MG63 (cell line): ENCODE results near the gene ZYX. TPM values are rescaled to one million over a fixed set of nuclear protein-coding genes. Genes with fewer than 3 reads are reported as not detected.

Source experiments
- DNase-seq: peaks from one replicate; pipeline ENCODE4 v3.0.0-alpha.2; 2020
- H3K27me3 ChIP-seq: fragments of 250-450 bp; sonication (Bioruptor Pico); 2 replicates; pipeline ENCODE4 v1.5.1; 2020; ENCODE audit warnings: mild to moderate bottlenecking, moderate library complexity
- H3K36me3 ChIP-seq: fragments of 250-450 bp; sonication (Bioruptor Pico); 2 replicates; pipeline ENCODE4 v1.5.1; 2020; ENCODE audit warnings: mild to moderate bottlenecking, moderate library complexity
- H3K4me3 ChIP-seq: fragments of 250-450 bp; sonication (Bioruptor Pico); 2 replicates; pipeline ENCODE4 v1.5.1; 2020; ENCODE audit warnings: mild to moderate bottlenecking, moderate library complexity
- H3K9me3 ChIP-seq: fragments of 250-450 bp; sonication (Bioruptor Pico); 2 replicates; pipeline ENCODE4 v1.5.1; 2020; ENCODE audit warnings: mild to moderate bottlenecking, moderate library complexity
- total RNA-seq: library from RNA; depleted of rRNA; stranded (reverse); fragments of >200 nt; shearing (Covaris generic); gene quantifications from 2 replicates; pipeline ENCODE4 v1.2.3, GENCODE V29; 2014; ENCODE audit warnings: low replicate concordance; rRNA removed

ZYX gene
- 30.9 and 49.3 TPM in 2 replicates for total RNA-seq

- Histone ChIP-seq H3K9me3 (no peaks in the 10 kb centered on the region), H3K36me3 (peaks cover 26% of the 10 kb centered on the region), H3K27me3 (no peaks in the 10 kb centered on the region), H3K4me3 (peak within 1 kb of the TSS; percentile 81)
- peak; percentile 93 for DNase-seq
Observed at GRCh38 chr7:143380646-143381426, at the start of gene ZYX. ZYX (plus strand) TSS chr7:143381345; CDS start chr7:143381572, 227 bp downstream.

DNA sequence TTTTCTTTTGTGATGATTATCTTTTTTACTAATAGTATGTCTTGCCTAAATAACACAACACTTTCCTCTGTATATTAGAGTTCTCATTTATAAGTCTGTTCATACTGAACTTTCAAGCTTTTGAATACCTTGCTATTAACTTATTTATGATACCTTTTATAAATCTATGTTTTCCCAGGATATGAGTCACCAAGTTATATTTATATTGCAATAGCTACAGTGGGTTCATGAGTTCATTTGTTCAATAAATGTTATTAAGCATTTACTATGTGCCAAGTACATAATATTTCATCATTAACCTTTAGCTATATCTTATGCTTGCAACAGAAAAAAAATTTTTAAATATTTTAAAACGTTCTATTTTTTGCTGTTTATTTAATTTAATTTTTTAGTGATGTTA is 46.9 kb upstream of the ZYX start:
- no peaks in the 10 kb centered on the region for H3K9me3 ChIP-seq
- no peaks in the 10 kb centered on the region for H3K36me3 ChIP-seq
- no peak for DNase-seq
- no peaks in the 10 kb centered on the region for H3K27me3 ChIP-seq
- H3K4me3 ChIP-seq, result no peak overlapping the region

GRCh38 chr7:143337216-143337615 is 43.9 kb upstream of the ZYX start:
- Histone ChIP-seq H3K27me3 (no peaks in the 10 kb centered on the region), H3K36me3 (no peaks in the 10 kb centered on the region), H3K4me3 (no peak overlapping the region), H3K9me3 (no peaks in the 10 kb centered on the region)
- no peak for DNase-seq

GRCh38 chr7:143341842-143342241 is 39.3 kb upstream of the ZYX start:
- H3K9me3 ChIP-seq, result no peaks in the 10 kb centered on the region
- H3K4me3 ChIP-seq, result no peak overlapping the region
- H3K36me3 ChIP-seq, result no peaks in the 10 kb centered on the region
- DNase-seq, result no peak
- H3K27me3 ChIP-seq, result no peaks in the 10 kb centered on the region

GRCh38 chr7:143343596-143343995 is 37.5 kb upstream of the ZYX start:
- Histone ChIP-seq H3K4me3 (no peak overlapping the region), H3K36me3 (no peaks in the 10 kb centered on the region), H3K27me3 (no peaks in the 10 kb centered on the region), H3K9me3 (no peaks in the 10 kb centered on the region)
- no peak for DNase-seq

DNA sequence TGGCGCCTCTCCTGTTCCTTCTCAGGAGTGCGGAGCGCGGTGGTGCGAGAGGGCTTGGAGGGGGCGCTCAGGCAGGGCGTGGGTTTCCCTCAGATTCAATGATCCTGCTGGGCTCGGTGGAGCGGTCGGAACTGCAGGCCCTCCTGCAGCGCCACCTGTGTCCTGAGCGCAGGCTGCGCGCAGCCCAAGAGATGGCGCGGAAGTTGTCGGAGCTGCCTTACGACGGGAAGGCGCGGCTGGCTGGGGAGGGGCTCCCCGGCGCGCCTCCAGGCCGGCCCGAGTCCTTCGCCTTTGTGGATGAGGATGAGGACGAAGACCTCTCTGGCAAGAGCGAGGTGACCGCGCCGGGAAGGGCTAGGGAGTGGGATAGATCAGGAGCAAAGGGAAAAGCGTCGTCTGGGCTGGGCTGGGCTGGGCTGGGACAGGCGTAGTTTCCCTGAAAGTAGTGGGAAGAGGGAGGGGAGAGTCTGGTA is 35.7 kb upstream of the ZYX start:
- no peaks in the 10 kb centered on the region for H3K27me3 ChIP-seq
- no peaks in the 10 kb centered on the region for H3K9me3 ChIP-seq
- no peak for DNase-seq
- H3K4me3 ChIP-seq, result no peak overlapping the region
- no peaks in the 10 kb centered on the region for H3K36me3 ChIP-seq

GRCh38 chr7:143346018-143346417 is 35.1 kb upstream of the ZYX start:
- Histone ChIP-seq H3K9me3 (no peaks in the 10 kb centered on the region), H3K36me3 (no peaks in the 10 kb centered on the region), H3K4me3 (no peak overlapping the region), H3K27me3 (no peaks in the 10 kb centered on the region)
- DNase-seq, result no peak

DNA sequence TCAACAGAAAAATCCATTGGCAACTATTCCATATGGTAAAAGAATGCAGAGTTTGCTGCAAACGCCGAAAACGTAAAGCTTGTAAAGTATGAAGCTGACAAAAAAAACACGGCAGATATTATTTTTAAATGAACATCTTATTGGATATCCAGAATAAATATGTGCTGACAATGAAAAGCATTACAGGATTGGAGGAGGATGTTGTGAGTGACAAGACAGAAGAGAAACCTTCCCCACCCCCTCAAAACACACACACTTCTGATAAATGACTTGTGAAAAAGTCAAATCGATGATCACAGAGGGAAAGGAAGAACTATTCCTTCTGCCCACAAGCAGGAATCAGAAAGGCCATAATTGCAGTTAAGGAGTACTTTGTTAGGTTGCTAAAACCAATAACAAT is 33.2 kb upstream of the ZYX start:
- H3K27me3 ChIP-seq, result no peaks in the 10 kb centered on the region

DNA sequence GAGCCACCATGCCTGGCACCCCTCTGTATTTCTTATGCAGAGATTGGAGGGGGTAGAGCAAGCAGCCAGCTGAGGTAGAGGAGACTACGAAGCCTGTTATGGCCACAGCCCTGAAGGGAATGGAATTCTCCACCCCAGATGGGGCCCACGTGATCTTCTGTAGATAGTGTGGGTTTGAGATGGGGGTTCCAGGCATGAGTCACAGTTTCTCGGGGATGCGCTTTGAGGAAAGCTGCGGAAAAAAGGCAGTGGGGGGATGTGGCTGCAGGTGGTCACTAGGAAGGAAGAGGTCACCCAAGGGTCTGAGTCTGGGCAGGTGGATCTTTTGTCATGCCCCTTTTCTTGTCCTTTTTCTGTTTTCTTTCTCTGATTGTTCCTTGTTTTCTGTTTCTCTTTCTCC is 30.1 kb upstream of the ZYX start:
- H3K36me3 ChIP-seq, result no peaks in the 10 kb centered on the region
- no peak overlapping the region for H3K4me3 ChIP-seq
- DNase-seq, result no peak
- H3K27me3 ChIP-seq, result no peaks in the 10 kb centered on the region
- H3K9me3 ChIP-seq, result no peaks in the 10 kb centered on the region

More for the DNA sequence above, 33.2 kb upstream of the ZYX start:
- H3K36me3 ChIP-seq, result no peaks in the 10 kb centered on the region
- DNase-seq, result no peak
- no peak overlapping the region for H3K4me3 ChIP-seq
- H3K9me3 ChIP-seq, result no peaks in the 10 kb centered on the region

GRCh38 chr7:143351574-143351973 is 29.6 kb upstream of the ZYX start:
- H3K4me3 ChIP-seq, result no peak overlapping the region
- no peaks in the 10 kb centered on the region for H3K27me3 ChIP-seq
- no peaks in the 10 kb centered on the region for H3K36me3 ChIP-seq
- H3K9me3 ChIP-seq, result no peaks in the 10 kb centered on the region
- DNase-seq, result no peak

- no peaks in the 10 kb centered on the region for H3K27me3 ChIP-seq
- no peak for DNase-seq
- H3K36me3 ChIP-seq, result no peaks in the 10 kb centered on the region
- H3K9me3 ChIP-seq, result no peaks in the 10 kb centered on the region
- no peak overlapping the region for H3K4me3 ChIP-seq
Observed at GRCh38 chr7:143352531-143353002, 28.6 kb upstream of the ZYX start.

DNA sequence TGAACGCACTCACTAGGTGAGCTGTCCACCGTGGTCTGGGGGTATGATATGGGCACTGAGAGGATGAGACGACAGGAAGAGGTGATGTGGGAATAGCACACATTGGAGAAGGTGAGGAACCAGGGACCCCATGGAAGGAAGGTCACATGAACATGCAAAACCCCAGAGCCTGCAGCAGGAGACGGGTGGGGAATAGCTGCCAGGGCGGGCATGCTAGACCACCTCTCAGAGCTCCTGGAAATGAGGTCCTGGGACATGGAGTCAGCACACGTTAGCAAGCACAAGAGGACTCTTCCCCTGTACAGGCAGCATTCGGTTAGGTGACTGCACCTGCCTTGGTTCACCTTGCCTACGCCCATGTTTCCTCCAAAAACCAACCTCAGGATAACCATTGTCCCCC is 26.8 kb upstream of the ZYX start:
- H3K9me3 ChIP-seq, result no peaks in the 10 kb centered on the region
- no peaks in the 10 kb centered on the region for H3K36me3 ChIP-seq
- no peak for DNase-seq
- no peak overlapping the region for H3K4me3 ChIP-seq
- no peaks in the 10 kb centered on the region for H3K27me3 ChIP-seq

- no peak for DNase-seq
- Histone ChIP-seq H3K4me3 (no peak overlapping the region), H3K9me3 (no peaks in the 10 kb centered on the region), H3K36me3 (no peaks in the 10 kb centered on the region), H3K27me3 (no peaks in the 10 kb centered on the region)
Observed at GRCh38 chr7:143354965-143355364, 26.2 kb upstream of the ZYX start.

DNA sequence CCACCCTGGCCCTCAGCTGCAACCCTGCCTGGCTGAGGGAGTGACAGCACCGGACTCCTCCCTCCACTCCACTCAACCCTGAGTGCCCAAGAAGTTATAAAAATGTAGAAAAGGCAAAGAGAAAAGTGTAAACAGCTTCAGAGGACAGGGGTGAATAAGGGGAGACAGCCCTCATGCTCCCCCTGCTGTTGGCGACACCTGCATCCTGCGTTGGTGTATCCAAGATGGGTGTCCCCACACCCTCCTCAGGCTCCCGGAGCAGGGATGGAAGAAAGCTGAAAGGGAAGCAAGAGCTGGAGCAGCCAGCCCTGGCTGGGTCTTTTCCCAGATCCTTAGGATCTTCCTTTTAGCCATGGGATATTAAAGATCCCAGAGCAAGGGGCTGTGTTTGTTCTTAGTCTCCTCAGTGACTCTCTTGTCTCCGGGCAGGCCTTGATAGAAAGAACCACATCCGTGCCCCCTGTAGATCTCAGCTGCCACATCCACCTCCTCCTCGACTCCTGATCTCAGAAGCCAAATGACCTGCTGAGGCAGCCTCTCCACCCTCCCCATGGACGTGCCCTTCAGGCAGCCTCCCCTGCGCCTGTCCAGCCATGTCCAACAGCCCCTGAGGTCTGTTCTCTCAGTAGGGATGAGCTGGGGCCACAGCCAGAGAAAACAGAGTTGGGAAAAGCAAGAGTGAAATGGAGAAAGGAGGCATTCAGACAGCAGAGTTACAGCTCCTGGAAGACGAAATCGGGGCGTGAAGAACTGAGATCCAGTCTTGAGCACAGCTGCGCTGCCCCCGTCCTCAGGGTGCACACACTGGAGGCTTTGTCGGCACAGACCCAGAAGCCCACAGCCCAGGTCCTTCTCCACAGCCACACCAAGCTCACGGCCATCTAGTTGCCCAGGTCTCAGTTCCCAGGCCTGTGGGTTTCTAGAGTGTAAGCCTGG is 25.4 kb upstream of the ZYX start:
- no peaks in the 10 kb centered on the region for H3K9me3 ChIP-seq
- H3K36me3 ChIP-seq, result no peaks in the 10 kb centered on the region
- no peak overlapping the region for H3K4me3 ChIP-seq
- H3K27me3 ChIP-seq, result no peaks in the 10 kb centered on the region
- no peak for DNase-seq

DNA sequence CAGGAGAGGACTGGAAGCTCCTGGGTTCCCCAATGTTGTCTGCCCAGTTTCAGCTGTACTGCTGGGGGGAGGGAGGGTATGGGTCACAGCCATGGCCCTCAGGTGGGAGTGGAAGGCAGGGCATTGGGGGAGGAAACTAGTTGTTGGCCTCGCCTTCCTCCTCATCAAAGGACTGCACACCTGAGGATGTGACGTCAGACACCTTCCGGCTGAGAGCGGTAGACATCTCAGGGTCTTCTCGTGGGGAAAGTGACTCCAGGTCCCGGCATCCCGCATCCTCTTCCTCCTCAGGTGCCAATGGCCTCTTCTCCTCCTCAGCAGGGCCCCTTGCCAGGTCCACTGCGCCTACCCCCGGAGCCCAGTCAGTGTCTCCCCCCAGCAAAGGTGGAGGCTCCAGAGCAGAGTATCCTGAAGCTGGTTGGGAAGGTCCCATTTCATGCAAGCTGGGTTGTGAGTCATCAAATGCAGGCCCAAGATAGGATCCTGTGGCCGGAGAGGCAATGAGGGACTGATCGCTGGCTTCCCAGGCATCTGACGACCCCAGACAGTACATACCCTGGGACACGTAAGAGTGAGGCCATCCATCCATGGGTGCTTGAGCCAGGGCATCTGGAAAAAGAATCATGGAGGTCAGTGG is 24.6 kb upstream of the ZYX start:
- H3K27me3 ChIP-seq, result no peaks in the 10 kb centered on the region
- no peaks in the 10 kb centered on the region for H3K36me3 ChIP-seq
- DNase-seq, result no peak
- no peak overlapping the region for H3K4me3 ChIP-seq
- H3K9me3 ChIP-seq, result no peaks in the 10 kb centered on the region

DNA sequence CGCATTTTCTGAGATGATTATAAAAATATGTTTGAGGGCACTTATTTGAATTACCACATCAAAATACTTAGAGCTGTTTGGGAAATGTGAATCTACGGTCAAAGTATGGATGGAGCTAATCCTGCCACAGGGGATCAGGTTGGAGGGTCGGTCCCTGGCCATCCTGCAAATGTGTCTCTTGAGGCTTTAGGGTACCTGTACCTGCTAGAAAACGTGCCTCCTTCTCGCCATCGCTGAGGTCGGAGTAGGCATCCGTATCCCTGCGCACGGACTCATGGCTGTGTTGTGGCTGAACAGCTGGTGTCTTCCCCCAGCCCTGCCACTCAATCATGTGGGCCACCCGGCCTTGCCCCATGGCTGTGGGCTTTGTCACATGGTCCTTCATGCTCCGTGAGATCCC is 22.5 kb upstream of the ZYX start:
- DNase-seq, result no peak
- Histone ChIP-seq H3K36me3 (no peaks in the 10 kb centered on the region), H3K9me3 (no peaks in the 10 kb centered on the region), H3K4me3 (no peak overlapping the region), H3K27me3 (peaks cover 4% of the 10 kb centered on the region; the same call in 1 of the 2 replicates)
